ENCODE data around the gene CNTNAP5. TPM values are rescaled to one million over a fixed set of nuclear protein-coding genes. Genes with fewer than 3 reads are reported as not detected.

Gene CNTNAP5
- total and polyA plus RNA-seq, 2 of the 13 experiments (the other 11 are each of a cell fraction or from before 2014, with no cell fraction given), result not detected

DNA sequence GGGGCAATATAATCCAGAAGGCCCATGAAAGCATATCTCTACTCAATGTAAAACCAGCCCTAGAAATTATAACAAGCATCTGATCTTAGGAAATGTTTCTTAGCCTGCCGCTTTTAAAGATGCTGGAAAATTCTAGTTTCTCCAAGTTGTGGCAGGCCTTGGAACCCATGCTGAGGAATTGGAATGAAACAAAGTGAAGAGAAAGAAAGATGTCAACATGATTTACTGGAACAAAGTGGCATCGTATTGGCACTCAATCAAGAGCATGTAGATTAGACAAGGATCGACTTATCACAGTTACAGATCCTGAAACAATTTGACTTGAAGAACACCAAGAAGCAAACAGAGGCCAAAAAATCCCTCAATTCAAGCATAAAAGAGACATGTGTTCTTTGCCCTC is 28.7 kb downstream of the CNTNAP5 start (continued):
- TF ChIP-seq, protein P1, sequence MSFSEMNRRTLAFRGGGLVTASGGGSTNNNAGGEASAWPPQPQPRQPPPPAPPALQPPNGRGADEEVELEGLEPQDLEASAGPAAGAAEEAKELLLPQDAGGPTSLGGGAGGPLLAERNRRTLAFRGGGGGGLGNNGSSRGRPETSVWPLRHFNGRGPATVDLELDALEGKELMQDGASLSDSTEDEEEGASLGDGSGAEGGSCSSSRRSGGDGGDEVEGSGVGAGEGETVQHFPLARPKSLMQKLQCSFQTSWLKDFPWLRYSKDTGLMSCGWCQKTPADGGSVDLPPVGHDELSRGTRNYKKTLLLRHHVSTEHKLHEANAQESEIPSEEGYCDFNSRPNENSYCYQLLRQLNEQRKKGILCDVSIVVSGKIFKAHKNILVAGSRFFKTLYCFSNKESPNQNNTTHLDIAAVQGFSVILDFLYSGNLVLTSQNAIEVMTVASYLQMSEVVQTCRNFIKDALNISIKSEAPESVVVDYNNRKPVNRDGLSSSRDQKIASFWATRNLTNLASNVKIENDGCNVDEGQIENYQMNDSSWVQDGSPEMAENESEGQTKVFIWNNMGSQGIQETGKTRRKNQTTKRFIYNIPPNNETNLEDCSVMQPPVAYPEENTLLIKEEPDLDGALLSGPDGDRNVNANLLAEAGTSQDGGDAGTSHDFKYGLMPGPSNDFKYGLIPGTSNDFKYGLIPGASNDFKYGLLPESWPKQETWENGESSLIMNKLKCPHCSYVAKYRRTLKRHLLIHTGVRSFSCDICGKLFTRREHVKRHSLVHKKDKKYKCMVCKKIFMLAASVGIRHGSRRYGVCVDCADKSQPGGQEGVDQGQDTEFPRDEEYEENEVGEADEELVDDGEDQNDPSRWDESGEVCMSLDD (CRISPR knock-in tag; IDR thresholded peaks at IDR 0.05; ENCODE audit: borderline replicate concordance), result no peak
- no peak for TF ChIP-seq ONECUT2 (CRISPR knock-in tag; IDR thresholded peaks at IDR 0.05)
- TF ChIP-seq CEBPG (CRISPR knock-in tag; IDR thresholded peaks at IDR 0.05), result no peak

DNA sequence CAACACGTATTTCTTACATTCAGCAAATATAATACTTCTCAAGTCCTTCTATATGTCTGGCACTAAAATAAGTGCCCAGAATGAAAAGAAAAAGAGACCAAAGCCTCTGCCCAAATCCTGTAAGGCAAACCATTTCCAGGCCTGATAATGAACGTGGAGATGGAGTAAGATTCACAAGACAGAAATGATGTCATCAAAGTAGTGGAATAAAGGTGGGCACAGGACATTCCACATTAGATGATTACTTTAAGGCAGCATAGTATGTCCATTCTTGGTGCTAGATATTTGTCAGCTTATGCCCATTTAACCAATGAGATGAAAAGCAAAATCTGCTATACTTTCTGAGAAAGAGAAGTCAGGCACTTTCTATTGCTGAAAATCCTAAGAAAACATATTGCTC is 38.5 kb downstream of the CNTNAP5 start:
- POLR2A ChIA-PET, result no interaction called here
- no peak for ATAC-seq
- Histone ChIP-seq H3K79me2 (ENCODE audit: insufficient read depth, low read length) (no peaks in the 10 kb centered on the region), H3K4me3 (replicated peaks in 1 of 3; ENCODE audit: insufficient read depth in 1 of 3, low read depth in 2 of 3, low read length in 3 of 3) (no peak overlapping the region), H3K9me3 (ENCODE audit: low read length) (peaks cover 7% of the 10 kb centered on the region), H3K36me3 (replicated peaks in 1 of 2; ENCODE audit: control insufficient read depth in 1 of 2, insufficient read depth in 2 of 2, low read length in 2 of 2) (no peaks in the 10 kb centered on the region), H3K27ac (ENCODE audit: extremely low read length, insufficient read depth, low read length) (no peak overlapping the region), H2AFZ (ENCODE audit: low read length) (no peak overlapping the region), H4K20me1 (ENCODE audit: insufficient read depth, low read length) (no peaks in the 10 kb centered on the region), H3K9ac (ENCODE audit: insufficient read depth, low read depth, low read length) (no peak overlapping the region), H3K4me1 (ENCODE audit: insufficient read depth, low read length) (no peaks in the 10 kb centered on the region), H3K27me3 (ENCODE audit: control insufficient read depth in 1 of 2, insufficient read depth in 2 of 2, low read length in 2 of 2) (no peaks in the 10 kb centered on the region), H3K4me2 (ENCODE audit: low read depth, low read length) (no peak overlapping the region)
- TF ChIP-seq PHF20 (CRISPR knock-in tag; IDR thresholded peaks at IDR 0.05) (no peak), CREB1 (IDR thresholded peaks at IDR 0.05) (peak; percentile 21; the same call in 1 of the 2 replicates), CREB1 (CRISPR knock-in tag; IDR thresholded peaks at IDR 0.05) (no peak), ATF7 (IDR thresholded peaks at IDR 0.05) (peak; percentile 92), ATF7 (CRISPR knock-in tag; IDR thresholded peaks at IDR 0.05) (no peak)
- TF ChIP-seq, protein P2, sequence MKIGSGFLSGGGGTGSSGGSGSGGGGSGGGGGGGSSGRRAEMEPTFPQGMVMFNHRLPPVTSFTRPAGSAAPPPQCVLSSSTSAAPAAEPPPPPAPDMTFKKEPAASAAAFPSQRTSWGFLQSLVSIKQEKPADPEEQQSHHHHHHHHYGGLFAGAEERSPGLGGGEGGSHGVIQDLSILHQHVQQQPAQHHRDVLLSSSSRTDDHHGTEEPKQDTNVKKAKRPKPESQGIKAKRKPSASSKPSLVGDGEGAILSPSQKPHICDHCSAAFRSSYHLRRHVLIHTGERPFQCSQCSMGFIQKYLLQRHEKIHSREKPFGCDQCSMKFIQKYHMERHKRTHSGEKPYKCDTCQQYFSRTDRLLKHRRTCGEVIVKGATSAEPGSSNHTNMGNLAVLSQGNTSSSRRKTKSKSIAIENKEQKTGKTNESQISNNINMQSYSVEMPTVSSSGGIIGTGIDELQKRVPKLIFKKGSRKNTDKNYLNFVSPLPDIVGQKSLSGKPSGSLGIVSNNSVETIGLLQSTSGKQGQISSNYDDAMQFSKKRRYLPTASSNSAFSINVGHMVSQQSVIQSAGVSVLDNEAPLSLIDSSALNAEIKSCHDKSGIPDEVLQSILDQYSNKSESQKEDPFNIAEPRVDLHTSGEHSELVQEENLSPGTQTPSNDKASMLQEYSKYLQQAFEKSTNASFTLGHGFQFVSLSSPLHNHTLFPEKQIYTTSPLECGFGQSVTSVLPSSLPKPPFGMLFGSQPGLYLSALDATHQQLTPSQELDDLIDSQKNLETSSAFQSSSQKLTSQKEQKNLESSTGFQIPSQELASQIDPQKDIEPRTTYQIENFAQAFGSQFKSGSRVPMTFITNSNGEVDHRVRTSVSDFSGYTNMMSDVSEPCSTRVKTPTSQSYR (CRISPR knock-in tag; IDR thresholded peaks at IDR 0.05; ENCODE audit: borderline replicate concordance), result no peak
- TF ChIP-seq, protein P3, sequence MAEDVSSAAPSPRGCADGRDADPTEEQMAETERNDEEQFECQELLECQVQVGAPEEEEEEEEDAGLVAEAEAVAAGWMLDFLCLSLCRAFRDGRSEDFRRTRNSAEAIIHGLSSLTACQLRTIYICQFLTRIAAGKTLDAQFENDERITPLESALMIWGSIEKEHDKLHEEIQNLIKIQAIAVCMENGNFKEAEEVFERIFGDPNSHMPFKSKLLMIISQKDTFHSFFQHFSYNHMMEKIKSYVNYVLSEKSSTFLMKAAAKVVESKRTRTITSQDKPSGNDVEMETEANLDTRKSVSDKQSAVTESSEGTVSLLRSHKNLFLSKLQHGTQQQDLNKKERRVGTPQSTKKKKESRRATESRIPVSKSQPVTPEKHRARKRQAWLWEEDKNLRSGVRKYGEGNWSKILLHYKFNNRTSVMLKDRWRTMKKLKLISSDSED (CRISPR knock-in tag; IDR thresholded peaks at IDR 0.05), result no peak
- no peak for DNase-seq (ENCODE audit: low spot score)
- 19% methylated on average over 2 of the region's 2 CpGs for WGBS (ENCODE audit: low lambda C conversion rate)
- in situ Hi-C loops (cut with HindIII; ENCODE audit: extremely low pct_ligation_motif_present, low pct_unique_long_range_greater_than_20kb) (no loop called here), intact Hi-C loops (cut with micrococcal nuclease; ENCODE audit: unreplicated experiment) (no loop called here)
- FAIRE-seq, result no peak
- CTCF ChIA-PET (ENCODE audit: low intra/inter-chr PET ratio, low total read pairs), result no interaction called here
- BruUV-seq (replicated peaks), result no TSS peak
